ENCODE data around the gene TYW1B.

The TYW1B gene

DNA sequence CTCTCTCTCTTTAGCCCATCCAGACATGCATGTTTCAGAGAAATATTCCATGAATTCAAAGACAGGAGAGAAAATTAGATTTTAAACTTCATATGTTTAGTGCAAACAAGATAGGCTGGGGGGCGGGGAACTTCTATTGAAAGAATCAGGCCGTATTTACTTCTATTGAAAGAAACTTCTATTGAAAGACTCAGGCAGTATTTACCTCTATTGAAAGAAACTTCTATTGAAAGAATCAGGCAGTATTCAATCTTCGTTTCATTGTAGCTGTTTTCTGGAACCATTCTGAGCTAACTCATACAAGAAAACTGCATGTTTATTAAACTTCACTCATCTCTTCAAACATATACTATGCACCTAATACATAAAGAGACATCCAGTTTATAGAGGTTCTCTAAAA, 123.1 kb downstream of the TYW1B start:
- TF ChIP-seq, protein P1, sequence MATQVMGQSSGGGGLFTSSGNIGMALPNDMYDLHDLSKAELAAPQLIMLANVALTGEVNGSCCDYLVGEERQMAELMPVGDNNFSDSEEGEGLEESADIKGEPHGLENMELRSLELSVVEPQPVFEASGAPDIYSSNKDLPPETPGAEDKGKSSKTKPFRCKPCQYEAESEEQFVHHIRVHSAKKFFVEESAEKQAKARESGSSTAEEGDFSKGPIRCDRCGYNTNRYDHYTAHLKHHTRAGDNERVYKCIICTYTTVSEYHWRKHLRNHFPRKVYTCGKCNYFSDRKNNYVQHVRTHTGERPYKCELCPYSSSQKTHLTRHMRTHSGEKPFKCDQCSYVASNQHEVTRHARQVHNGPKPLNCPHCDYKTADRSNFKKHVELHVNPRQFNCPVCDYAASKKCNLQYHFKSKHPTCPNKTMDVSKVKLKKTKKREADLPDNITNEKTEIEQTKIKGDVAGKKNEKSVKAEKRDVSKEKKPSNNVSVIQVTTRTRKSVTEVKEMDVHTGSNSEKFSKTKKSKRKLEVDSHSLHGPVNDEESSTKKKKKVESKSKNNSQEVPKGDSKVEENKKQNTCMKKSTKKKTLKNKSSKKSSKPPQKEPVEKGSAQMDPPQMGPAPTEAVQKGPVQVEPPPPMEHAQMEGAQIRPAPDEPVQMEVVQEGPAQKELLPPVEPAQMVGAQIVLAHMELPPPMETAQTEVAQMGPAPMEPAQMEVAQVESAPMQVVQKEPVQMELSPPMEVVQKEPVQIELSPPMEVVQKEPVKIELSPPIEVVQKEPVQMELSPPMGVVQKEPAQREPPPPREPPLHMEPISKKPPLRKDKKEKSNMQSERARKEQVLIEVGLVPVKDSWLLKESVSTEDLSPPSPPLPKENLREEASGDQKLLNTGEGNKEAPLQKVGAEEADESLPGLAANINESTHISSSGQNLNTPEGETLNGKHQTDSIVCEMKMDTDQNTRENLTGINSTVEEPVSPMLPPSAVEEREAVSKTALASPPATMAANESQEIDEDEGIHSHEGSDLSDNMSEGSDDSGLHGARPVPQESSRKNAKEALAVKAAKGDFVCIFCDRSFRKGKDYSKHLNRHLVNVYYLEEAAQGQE (IDR thresholded peaks at IDR 0.05; ENCODE audit: insufficient read depth in 1 of 2, low read depth in 2 of 2, low read length in 2 of 2) = no peak
- TF ChIP-seq FOXP2 (optimal IDR thresholded peaks at IDR 0.05; ENCODE audit: borderline replicate concordance, extremely low read depth, extremely low read length, insufficient read depth) (no peak), SIN3A (IDR thresholded peaks at IDR 0.05; ENCODE audit: borderline replicate concordance, insufficient read depth, low read length) (no peak), POLR2AphosphoS5 (IDR thresholded peaks at IDR 0.05; ENCODE audit: low read depth, low read length) (no peak), TAF1 (IDR thresholded peaks at IDR 0.05; ENCODE audit: borderline replicate concordance, insufficient read depth, low read length) (no peak)

DNA sequence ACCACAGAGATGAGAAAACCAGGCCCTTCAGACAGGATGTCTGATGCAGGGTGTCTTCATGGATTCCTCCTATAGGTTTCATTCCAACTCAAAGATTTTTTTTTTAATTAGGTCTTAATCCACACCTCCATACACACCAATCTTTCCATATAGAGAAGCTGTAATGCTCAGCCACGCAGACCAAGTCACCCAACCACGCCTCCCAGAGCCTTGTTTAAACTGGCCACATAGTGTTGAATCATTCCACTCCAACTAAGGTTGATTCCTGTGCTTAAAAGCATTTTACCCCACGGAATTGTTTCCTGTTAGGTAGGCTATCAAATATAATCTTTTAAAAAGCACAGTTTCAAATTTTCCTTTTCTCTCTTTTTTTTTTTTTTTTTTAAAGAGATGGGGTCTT, 153.6 kb downstream of the TYW1B start:
- TF ChIP-seq SIN3A (IDR thresholded peaks at IDR 0.05; ENCODE audit: borderline replicate concordance, insufficient read depth, low read length) (no peak), POLR2AphosphoS5 (IDR thresholded peaks at IDR 0.05; ENCODE audit: low read depth, low read length) (no peak), FOXP2 (optimal IDR thresholded peaks at IDR 0.05; ENCODE audit: borderline replicate concordance, extremely low read depth, extremely low read length, insufficient read depth) (no peak), TAF1 (IDR thresholded peaks at IDR 0.05; ENCODE audit: borderline replicate concordance, insufficient read depth, low read length) (no peak)
- TF ChIP-seq, protein P1 (IDR thresholded peaks at IDR 0.05; ENCODE audit: insufficient read depth in 1 of 2, low read depth in 2 of 2, low read length in 2 of 2) = no peak

DNA sequence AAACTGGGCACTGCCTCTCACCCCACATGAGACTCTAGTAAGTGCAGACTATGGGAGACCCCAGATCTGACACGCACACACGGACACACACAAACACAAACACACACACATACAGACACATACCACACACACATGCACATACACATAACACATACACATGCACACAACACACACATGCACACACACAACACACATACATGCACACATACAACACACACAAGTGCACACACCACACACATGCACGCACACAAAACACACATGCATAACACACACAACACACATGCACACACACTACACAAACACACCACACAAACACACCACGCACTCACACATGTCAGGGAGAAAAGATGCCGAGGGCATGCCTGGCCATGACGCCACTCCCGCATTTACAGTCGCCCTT, 205.5 kb downstream of the TYW1B start:
- TF ChIP-seq, protein P1 (IDR thresholded peaks at IDR 0.05; ENCODE audit: insufficient read depth in 1 of 2, low read depth in 2 of 2, low read length in 2 of 2) = no peak
- TF ChIP-seq POLR2AphosphoS5 (IDR thresholded peaks at IDR 0.05; ENCODE audit: low read depth, low read length) (no peak), TAF1 (IDR thresholded peaks at IDR 0.05; ENCODE audit: borderline replicate concordance, insufficient read depth, low read length) (no peak), FOXP2 (optimal IDR thresholded peaks at IDR 0.05; ENCODE audit: borderline replicate concordance, extremely low read depth, extremely low read length, insufficient read depth) (no peak), SIN3A (IDR thresholded peaks at IDR 0.05; ENCODE audit: borderline replicate concordance, insufficient read depth, low read length) (no peak)

DNA sequence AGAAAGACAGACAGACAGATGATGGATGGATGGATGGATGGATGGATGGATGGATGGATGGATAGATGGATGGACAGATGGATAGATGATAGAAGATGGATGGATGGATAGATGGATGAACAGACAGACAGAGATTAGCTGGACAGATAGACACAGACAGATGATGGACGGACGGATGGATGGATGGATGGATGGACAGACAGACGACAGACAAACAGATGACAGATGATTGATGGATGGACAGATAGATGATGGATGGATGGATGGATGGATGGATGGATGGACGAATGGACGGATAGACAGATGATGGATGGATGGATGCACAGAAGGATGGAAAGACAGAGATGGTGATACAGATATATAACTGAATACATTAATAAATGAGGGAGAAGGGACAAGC, 224.9 kb downstream of the TYW1B start:
- TF ChIP-seq, protein P1 (IDR thresholded peaks at IDR 0.05; ENCODE audit: insufficient read depth in 1 of 2, low read depth in 2 of 2, low read length in 2 of 2) = no peak
- no peak for TF ChIP-seq TAF1 (IDR thresholded peaks at IDR 0.05; ENCODE audit: borderline replicate concordance, insufficient read depth, low read length)
- no peak for TF ChIP-seq SIN3A (IDR thresholded peaks at IDR 0.05; ENCODE audit: borderline replicate concordance, insufficient read depth, low read length)
- no peak for TF ChIP-seq FOXP2 (optimal IDR thresholded peaks at IDR 0.05; ENCODE audit: borderline replicate concordance, extremely low read depth, extremely low read length, insufficient read depth)
- no peak for TF ChIP-seq POLR2AphosphoS5 (IDR thresholded peaks at IDR 0.05; ENCODE audit: low read depth, low read length)

DNA sequence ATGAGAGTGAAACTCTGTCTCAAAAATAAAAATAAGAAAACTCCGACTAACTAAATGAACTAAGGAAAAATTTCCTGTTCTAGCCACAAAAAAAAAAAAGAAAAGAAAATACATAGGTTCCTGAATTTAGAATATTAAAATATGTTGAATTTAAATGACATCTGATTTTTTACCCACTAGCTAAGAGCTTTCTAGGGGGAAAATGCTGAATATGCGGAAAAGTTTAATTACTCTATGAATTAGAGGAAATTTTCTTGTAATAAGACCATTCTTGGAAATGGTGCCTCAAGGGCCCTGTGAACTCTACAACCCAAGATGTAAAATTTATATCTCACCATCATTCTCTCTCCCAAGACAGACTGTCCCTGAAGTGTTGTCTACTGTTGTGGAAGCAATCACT, 250.9 kb downstream of the TYW1B start:
- TF ChIP-seq TAF1 (IDR thresholded peaks at IDR 0.05; ENCODE audit: borderline replicate concordance, insufficient read depth, low read length) = no peak
- TF ChIP-seq, protein P1 (IDR thresholded peaks at IDR 0.05; ENCODE audit: insufficient read depth in 1 of 2, low read depth in 2 of 2, low read length in 2 of 2) = no peak
- no peak for TF ChIP-seq POLR2AphosphoS5 (IDR thresholded peaks at IDR 0.05; ENCODE audit: low read depth, low read length)
- no peak for TF ChIP-seq SIN3A (IDR thresholded peaks at IDR 0.05; ENCODE audit: borderline replicate concordance, insufficient read depth, low read length)
- TF ChIP-seq FOXP2 (optimal IDR thresholded peaks at IDR 0.05; ENCODE audit: borderline replicate concordance, extremely low read depth, extremely low read length, insufficient read depth) = no peak

Measured in PFSK-1 (cell line).